Skeletal muscle tissue (tissue), 4 donors: ENCODE measurements around the gene ISX. TPM values are rescaled to one million over a fixed set of nuclear protein-coding genes. Genes with fewer than 3 reads are reported as not detected.

Experiments
- H3K27ac ChIP-seq: one replicate; pipeline ENCODE4 v1.7.0; 2013; ENCODE audit warnings: mild to moderate bottlenecking, low read depth, low read length, inconsistent platforms
- H3K27me3 ChIP-seq, 3 donors: one replicate each; pipeline ENCODE4 v1.7.0; 2013; ENCODE audit warnings: low read length in 3 of 3; ENCODE audit not compliant: control insufficient read depth in 3 of 3, insufficient read depth in 3 of 3
- H3K36me3 ChIP-seq, 3 donors: one replicate each; pipeline ENCODE4 v1.7.0; 2013; ENCODE audit warnings: low read length in 3 of 3; ENCODE audit not compliant: control insufficient read depth in 3 of 3, insufficient read depth in 3 of 3
- H3K4me1 ChIP-seq, 3 donors: one replicate each; pipeline ENCODE4 v1.7.0; 2013; ENCODE audit warnings: low read length in 3 of 3, mild to moderate bottlenecking in 3 of 3; ENCODE audit not compliant: control insufficient read depth in 3 of 3, insufficient read depth in 3 of 3
- H3K4me3 ChIP-seq, 3 donors: one replicate each; pipeline ENCODE4 v1.7.0; 2013; ENCODE audit warnings: low read length in 3 of 3
- H3K9ac ChIP-seq, 3 donors: one replicate each; pipeline ENCODE4 v1.7.0; 2013; ENCODE audit warnings: low read length in 3 of 3, mild to moderate bottlenecking in 3 of 3, moderate library complexity in 2 of 3, low read depth in 1 of 3
- H3K9me3 ChIP-seq, 3 donors: one replicate each; pipeline ENCODE4 v1.7.0; 2013; ENCODE audit warnings: low read length in 3 of 3; ENCODE audit not compliant: control insufficient read depth in 3 of 3
- total RNA-seq: library from RNA; depleted of rRNA; stranded (reverse); fragments of >200 nt; gene quantifications from one replicate; pipeline ENCODE4 v1.2.3, GENCODE V29; 2014
- donor health status: Osteomylitis.

ISX gene
- total RNA-seq, 1 donor from 2014 or later, result not detected

DNA sequence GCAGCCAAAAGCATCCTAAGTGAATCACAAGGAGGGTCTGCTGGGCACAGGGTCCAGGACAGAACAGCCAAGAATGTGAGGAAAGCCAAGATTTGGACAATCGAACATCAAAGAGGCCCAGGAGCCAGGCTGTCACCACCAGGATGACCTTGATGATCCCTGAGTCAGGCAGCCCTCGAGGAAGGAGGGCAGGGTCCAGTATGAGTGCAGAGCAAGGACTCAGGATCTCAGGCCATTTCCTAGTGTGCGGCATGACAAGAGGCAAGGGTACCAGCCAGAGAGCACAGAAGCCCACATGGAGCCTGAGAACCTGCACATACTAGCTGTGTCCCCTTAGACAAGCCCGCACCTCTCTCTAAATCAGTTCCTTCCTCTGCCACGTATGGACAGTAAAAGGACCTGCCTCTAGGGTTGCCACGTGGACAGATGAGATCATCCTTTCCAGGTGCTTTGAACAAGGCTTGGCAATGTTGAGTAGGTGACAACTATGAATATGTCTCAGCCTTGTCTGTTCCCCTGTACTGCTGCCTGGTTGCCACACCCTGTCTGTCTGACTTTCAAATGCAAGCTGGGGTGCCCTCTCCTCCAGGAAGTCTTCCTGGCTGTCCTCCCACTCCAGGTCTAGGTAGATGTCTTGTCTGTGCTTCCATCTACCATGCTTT is 32.2 kb upstream of the ISX start:
- no peaks in the 10 kb centered on the region for H3K9me3 ChIP-seq
- peaks cover 0 to 22% (median 2%) of the 10 kb centered on the region in 3 donors for H3K27me3 ChIP-seq
- no peak overlapping the region for H3K27ac ChIP-seq
- H3K9ac ChIP-seq, result no peak overlapping the region
- no peaks in the 10 kb centered on the region for H3K4me1 ChIP-seq
- no peaks in the 10 kb centered on the region for H3K36me3 ChIP-seq
- H3K4me3 ChIP-seq, result no peak overlapping the region

DNA sequence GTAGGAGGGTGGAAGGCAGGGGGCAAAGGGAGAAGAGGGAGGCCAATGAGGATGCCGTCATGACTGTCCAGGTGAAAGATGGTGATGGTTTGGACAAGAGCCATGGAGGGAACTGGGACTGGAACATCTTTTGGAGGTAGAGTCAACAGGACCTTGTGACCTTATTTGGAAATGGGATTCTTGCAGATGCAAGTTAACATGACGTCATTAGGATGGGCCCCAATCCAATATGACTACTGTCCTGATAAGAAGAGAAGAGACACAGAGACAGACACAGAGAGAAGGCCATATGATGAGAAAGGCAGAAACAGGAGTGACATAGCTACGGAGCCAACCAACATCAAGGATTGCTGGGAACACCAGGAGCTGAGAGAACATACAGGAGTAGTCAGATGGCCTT is 31.0 kb upstream of the ISX start:
- Histone ChIP-seq H3K4me3 (no peak overlapping the region), H3K27ac (no peak overlapping the region), H3K9me3 (no peaks in the 10 kb centered on the region), H3K9ac (no peak overlapping the region), H3K4me1 (no peaks in the 10 kb centered on the region), H3K27me3 (peaks cover 0 to 22% (median 3%) of the 10 kb centered on the region in 3 donors), H3K36me3 (no peaks in the 10 kb centered on the region)

DNA sequence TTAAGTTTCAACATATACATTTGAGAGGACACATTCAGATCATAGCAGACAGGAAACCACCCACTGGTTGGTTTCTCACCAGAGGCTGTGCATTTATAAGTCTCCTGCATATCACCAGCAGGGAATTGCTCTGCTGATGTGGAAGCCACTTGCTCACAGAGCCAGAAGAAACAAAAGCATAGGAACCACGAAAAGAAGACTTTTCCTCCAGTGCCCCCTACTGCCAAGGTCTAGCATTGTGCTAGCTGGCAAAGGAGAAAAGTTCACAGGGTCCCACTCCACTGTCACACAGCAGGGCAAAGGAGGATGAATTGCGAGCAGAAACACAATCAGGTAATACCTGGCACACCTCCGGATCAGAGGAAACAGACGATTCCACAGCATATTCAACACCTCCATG is 28.9 kb upstream of the ISX start:
- no peak overlapping the region for H3K4me3 ChIP-seq
- H3K36me3 ChIP-seq, result no peaks in the 10 kb centered on the region
- peaks cover 0 to 10% (median 3%) of the 10 kb centered on the region in 3 donors for H3K27me3 ChIP-seq
- H3K9ac ChIP-seq, result no peak overlapping the region
- H3K27ac ChIP-seq, result no peak overlapping the region
- H3K9me3 ChIP-seq, result no peaks in the 10 kb centered on the region
- no peaks in the 10 kb centered on the region for H3K4me1 ChIP-seq

DNA sequence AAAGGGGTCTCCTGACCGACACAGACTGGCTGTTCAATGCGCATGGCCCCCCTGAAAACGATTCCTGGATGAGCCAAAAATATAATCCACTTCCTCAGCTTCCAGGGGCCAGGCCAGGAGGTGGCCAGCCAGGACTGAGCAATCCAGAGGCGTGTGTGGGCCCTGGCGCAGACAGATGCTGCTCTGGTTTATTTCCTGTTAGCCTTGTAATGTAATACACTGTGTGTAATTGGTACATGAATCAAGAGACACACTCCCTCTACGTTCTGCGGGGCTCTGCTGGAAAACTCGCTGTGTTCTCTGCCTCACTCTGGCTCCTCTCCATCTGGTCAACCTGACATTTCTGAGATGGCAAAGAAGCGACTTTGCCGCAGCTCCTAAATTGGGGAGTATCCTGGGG is 26.3 kb upstream of the ISX start:
- H3K27me3 ChIP-seq, result peaks cover 0 to 10% (median 3%) of the 10 kb centered on the region in 3 donors
- no peak overlapping the region for H3K9ac ChIP-seq

DNA sequence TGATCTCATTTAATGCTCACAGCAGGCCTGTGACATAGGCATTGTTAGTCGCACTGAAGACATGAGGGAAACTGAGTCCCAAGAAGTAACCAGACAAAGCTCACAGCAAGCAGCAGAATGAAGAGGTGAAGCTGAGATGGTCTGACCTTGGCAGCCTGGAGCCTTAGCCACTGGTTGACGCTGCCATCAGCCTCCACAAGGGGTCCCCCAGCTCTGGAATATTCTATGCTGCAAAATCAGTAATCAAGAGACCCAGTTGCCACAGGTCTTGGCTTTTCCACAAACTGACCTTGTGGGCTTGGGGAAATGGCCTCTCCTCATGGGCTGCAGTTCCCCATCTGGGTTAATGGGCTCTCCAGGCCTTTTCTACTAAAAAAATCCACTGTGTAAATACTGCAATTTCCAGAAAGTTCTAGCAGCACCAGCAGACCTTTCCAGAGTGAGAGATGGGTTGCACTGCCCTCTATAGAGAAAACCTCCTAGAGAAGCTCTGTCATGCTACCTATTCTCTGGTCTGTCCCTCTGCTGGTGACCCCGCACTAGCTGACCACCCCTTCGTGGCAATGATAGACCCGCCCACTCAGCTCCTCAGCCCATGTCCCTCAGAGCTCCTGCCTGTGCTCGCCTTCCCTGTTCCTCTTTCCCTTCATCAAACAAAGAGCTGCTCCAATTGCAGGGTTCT is 22.6 kb upstream of the ISX start:
- Histone ChIP-seq H3K27ac (no peak overlapping the region), H3K4me1 (no peaks in the 10 kb centered on the region), H3K9me3 (peaks cover 0 to 3% (median 0%) of the 10 kb centered on the region in 3 donors), H3K4me3 (no peak overlapping the region), H3K36me3 (no peaks in the 10 kb centered on the region), H3K9ac (no peak overlapping the region), H3K27me3 (peaks cover 4 to 20% (median 8%) of the 10 kb centered on the region in 3 donors)

More for the DNA sequence above, 26.3 kb upstream of the ISX start:
- Histone ChIP-seq H3K9me3 (no peaks in the 10 kb centered on the region), H3K27ac (no peak overlapping the region), H3K4me1 (no peaks in the 10 kb centered on the region), H3K4me3 (no peak overlapping the region), H3K36me3 (no peaks in the 10 kb centered on the region)

DNA sequence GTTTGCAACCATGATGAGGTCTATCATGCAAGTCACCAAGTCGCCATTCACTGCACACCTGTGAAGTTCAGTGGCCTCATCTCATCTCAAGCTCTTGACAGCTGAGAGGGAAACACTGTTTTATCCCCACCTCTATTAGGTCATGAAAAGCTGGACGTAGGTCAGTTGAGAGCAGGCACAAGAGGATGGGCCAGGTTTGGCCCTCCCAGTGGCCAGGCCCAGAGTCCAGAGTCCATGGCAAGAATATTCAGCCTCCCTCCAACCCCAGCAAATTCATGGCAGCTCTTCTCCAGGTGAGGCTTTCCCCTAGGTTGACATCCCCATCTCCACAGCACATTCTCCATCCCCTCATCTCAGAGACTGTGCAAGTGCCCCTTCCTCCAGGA is 22.0 kb upstream of the ISX start:
- Histone ChIP-seq H3K4me3 (no peak overlapping the region), H3K9me3 (peaks cover 0 to 3% (median 0%) of the 10 kb centered on the region in 3 donors), H3K27me3 (peaks cover 3 to 22% (median 8%) of the 10 kb centered on the region in 3 donors), H3K9ac (no peak overlapping the region), H3K36me3 (no peaks in the 10 kb centered on the region), H3K27ac (no peak overlapping the region), H3K4me1 (no peaks in the 10 kb centered on the region)

DNA sequence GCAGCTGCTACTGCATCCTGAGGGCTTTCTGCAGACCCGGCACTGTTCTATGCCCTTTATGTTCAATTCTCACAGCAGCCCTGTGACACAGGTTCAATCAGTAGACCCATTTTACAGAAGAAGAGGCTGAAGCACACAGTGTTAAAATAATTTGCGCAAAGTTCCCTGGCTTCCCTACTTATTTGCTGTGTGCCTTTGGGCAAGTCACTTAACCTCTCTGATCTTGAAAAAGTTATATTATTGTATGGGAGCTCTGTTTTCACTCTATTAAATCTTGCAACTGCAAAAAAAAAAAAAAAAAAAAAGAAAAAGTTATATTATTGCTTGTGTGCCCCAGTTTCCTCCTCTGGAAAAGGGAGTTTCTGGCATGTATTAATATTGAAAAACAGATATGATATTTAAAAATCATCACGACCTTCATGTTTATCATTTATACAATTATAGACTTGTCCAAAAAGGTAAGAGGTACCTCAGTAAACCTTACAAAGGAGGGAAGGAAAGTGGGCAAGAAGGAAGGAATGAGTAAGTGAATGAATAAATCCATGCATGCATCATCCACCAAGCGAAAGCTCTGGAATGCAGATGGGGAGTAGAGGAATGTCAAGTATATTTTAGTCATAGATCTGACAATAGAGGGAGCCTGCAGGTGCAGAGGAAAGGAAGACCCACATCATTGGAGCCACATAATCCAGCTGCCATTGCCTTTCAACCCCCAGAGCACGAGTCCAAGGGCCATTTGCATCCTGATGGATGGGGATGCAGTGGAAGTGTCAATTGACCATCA is 21.2 kb upstream of the ISX start:
- Histone ChIP-seq H3K4me3 (no peak overlapping the region), H3K9ac (no peak overlapping the region), H3K27me3 (peaks cover 7 to 22% (median 8%) of the 10 kb centered on the region in 3 donors), H3K9me3 (peaks cover 0 to 3% (median 0%) of the 10 kb centered on the region in 3 donors), H3K4me1 (no peaks in the 10 kb centered on the region), H3K36me3 (no peaks in the 10 kb centered on the region), H3K27ac (no peak overlapping the region)

DNA sequence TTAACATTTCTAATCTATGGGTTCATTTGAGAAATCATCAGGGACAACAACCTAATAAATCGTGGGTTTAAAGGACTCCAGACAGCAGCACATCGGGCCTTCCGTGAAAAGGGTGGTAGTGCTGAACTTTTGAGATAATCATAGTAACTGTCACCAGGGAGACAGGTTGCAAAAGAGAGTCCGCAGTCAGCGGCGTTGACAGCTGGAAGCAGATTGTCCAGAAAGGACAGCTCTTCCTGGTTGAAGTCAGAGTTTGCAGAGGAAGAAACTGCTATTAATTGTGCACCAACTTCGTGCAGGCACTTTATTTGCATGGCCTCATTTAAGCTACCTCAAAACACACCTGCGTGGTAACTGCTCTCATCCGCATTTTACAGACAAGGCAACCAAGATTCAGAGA is 20.5 kb upstream of the ISX start:
- peaks cover 7 to 24% (median 8%) of the 10 kb centered on the region in 3 donors for H3K27me3 ChIP-seq
- H3K9ac ChIP-seq, result no peak overlapping the region
- H3K36me3 ChIP-seq, result no peaks in the 10 kb centered on the region
- no peak overlapping the region for H3K27ac ChIP-seq
- H3K4me3 ChIP-seq, result no peak overlapping the region
- peaks cover 0 to 3% (median 0%) of the 10 kb centered on the region in 3 donors for H3K9me3 ChIP-seq
- no peaks in the 10 kb centered on the region for H3K4me1 ChIP-seq

DNA sequence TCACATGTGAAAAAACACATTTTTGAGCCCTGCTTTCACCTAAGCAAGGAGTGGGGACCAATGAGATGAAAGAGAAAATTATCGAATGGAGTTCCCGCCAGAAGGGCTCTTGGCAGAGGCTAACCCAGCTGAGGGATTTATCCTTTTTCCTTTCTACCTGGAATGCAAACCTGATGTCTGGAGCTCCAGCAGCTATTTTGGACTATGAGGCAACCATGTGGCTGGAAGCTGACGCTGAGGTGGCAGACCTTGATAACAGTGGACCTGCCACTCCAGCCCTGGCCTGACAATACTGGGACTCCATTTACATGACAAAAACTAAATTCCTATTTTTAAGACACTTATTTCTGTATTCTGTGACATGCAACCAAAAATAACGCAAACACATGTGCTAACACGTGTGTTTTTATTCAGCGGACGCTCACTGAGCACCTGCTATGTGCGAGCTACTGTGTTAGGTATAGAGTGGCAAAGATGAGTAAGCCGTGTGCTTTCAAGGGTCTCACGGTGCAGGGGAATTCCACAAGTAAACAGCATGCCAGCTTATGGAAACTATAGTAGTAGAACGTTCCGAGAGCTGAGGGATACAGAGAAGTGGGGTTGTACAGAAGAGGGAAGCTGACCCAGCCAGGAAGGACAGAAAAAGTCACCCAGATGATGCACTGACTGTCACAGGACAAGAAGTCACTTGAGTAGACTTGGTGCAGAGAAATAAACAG is 19.1 kb upstream of the ISX start:
- H3K4me1 ChIP-seq, result no peaks in the 10 kb centered on the region
- H3K27me3 ChIP-seq, result peaks cover 7 to 25% (median 8%) of the 10 kb centered on the region in 3 donors
- no peak overlapping the region for H3K9ac ChIP-seq
- no peak overlapping the region for H3K4me3 ChIP-seq
- H3K9me3 ChIP-seq, result peaks cover 0 to 3% (median 0%) of the 10 kb centered on the region in 3 donors
- H3K27ac ChIP-seq, result no peak overlapping the region
- H3K36me3 ChIP-seq, result no peaks in the 10 kb centered on the region
